Spleen (tissue), 11 donors: ENCODE data around the gene CDH13. TPM values are rescaled to one million over a fixed set of nuclear protein-coding genes. Genes with fewer than 3 reads are reported as not detected.

Experiments
- DNase-seq: peaks from one replicate; pipeline ENCODE4 v3.0.0-alpha.2; 2020
- H3K27ac ChIP-seq, 8 donors: fragments of 200-600 bp; sonication (generic) in 7 of 8; 1 replicate in 4 of 8; 2 replicates in 4 of 8; pipeline versions ENCODE4 v1.5.0 to v1.8.0; 2016 to 2021; ENCODE audit warnings: inconsistent platforms in 4 of 8, mild to moderate bottlenecking in 4 of 8, moderate library complexity in 1 of 8
- H3K27me3 ChIP-seq, 7 donors: fragments of 200-600 bp; sonication (generic) in 6 of 7; replicated peaks in 1 of 7; 1 replicate in 4 of 7; 2 replicates in 3 of 7; pipeline versions ENCODE4 v1.5.0 to v1.8.0; 2016 to 2021; ENCODE audit warnings: inconsistent platforms in 3 of 7, mild to moderate bottlenecking in 1 of 7
- H3K36me3 ChIP-seq, 6 donors: fragments of 200-600 bp; sonication (generic) in 5 of 6; 1 replicate in 4 of 6; 2 replicates in 2 of 6; pipeline versions ENCODE4 v1.5.0 to v1.8.0; 2016 to 2021; ENCODE audit warnings: inconsistent platforms in 2 of 6
- H3K4me1 ChIP-seq, 6 donors: fragments of 200-600 bp; sonication (generic) in 5 of 6; 1 replicate in 3 of 6; 2 replicates in 3 of 6; pipeline versions ENCODE4 v1.5.0 to v1.8.0; 2016 to 2021; ENCODE audit warnings: inconsistent platforms in 3 of 6
- H3K4me3 ChIP-seq, 8 donors: fragments of 200-600 bp; sonication (generic) in 7 of 8; 1 replicate in 4 of 8; 2 replicates in 4 of 8; pipeline versions ENCODE4 v1.5.0 to v1.8.0; 2016 to 2021; ENCODE audit warnings: inconsistent platforms in 4 of 8, mild to moderate bottlenecking in 4 of 8, moderate library complexity in 2 of 8
- H3K9me3 ChIP-seq, 8 donors: fragments of 200-600 bp; sonication (generic) in 7 of 8; 1 replicate in 4 of 8; 2 replicates in 4 of 8; pipeline versions ENCODE4 v1.5.0 to v1.8.0; 2016 to 2021; ENCODE audit warnings: inconsistent platforms in 4 of 8
- POLR2A ChIP-seq, 3 donors: fragments of 450-650 bp; IDR thresholded peaks; one replicate each; pipeline ENCODE4 v1.5.1; 2017; ENCODE audit warnings: antibody characterized with exemption in 3 of 3, mild to moderate bottlenecking in 1 of 3
- POLR2AphosphoS5 ChIP-seq, 3 donors: sonication (generic); formaldehyde crosslinking; IDR thresholded peaks; one replicate each; pipeline ENCODE4 v1.5.1; 2017; ENCODE audit warnings: antibody characterized with exemption in 3 of 3
- WGBS, 5 donors: extraction: QIAGEN DNeasy Blood & Tissue Kit in 3 of 5; methylation state at CpG; one replicate each; pipeline versions ENCODE4 v1.1.5 to v1.1.7; 2013 to 2018; 5-methylcytosine and 5-hydroxymethylcytosine counted together
- intact Hi-C: fragments of 100-400 bp; cut with DNase I; formaldehyde crosslinking; loops from one replicate; pipeline ENCODE4 v1.15.0; 2023; ENCODE audit warnings: low total_unique reads
- polyA plus RNA-seq, 3 donors: library from polyadenylated mRNA; stranded (reverse); fragments of 200-250 nt; gene quantifications; one replicate each; pipeline ENCODE4 v1.2.1, GENCODE V29; 2013
- total RNA-seq, 7 donors: library from RNA; depleted of rRNA in 3 of 7; stranded (reverse); fragments of >200 nt in 3 of 7; fragmentation: NEBNext Ultra II Directional in 4 of 7; extraction: Animal tissue kit (Norgen Biotek cat#: 25700) in 4 of 7; gene quantifications; one replicate each; pipeline versions ENCODE4 v1.1.0 to v1.2.1, GENCODE V29; 2016 to 2021
- TF ChIP-seq, protein P1 (sequence below), 11 experiments: fragments of 200-600 bp in 7 of 11; fragments of 450-650 bp in 4 of 11; sonication (generic) in 4 of 11; IDR thresholded peaks in 8 of 11; conservative IDR thresholded peaks in 3 of 11; 1 replicate in 7 of 11; 2 replicates in 4 of 11; pipeline versions ENCODE4 v1.4.0 to v1.8.0; 2016 to 2021; ENCODE audit warnings: antibody characterized with exemption in 11 of 11, inconsistent platforms in 4 of 11, mild to moderate bottlenecking in 1 of 11
- donor health status: healthy with polysubstance abuse.
- donor health status: DM: no; HTN: no; CAD: no; lungs with moderate emphysema.
- donor health status: DM: no; HTN: no; CAD: no.
- donor health status: Bipolar disorder and iron deficiency.
- donor health status: healthy.
- donor health status: DM: no; HTN: no; CAD: no.
- donor health status: DM: yes; HTN: yes; CAD: no.

The CDH13 gene
- total and polyA plus RNA-seq, 10 donors: 0.13 to 4.6 (median 1.1) TPM

DNA sequence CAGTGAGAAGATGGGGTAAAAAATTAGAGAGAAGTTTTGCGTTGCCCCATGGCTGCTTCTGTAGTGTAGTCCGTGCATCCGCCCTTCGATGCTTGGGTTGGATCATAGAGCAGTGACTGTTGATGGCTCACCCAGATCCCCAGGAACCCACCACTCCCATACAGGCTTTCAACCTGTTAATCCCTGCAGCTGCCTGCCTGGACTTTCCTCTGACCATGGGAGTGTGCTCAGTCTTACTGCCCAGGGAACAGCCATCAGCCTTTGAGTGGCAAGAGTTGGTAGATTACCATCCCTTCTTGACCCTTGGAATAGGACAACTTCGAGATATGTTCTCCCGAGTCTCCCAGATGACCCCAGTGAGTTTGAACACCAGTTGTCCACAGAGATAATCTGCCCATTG lies 881.5 kb downstream of the CDH13 start:
- WGBS, 5 donors: 91 to 95% (median 94%) methylated on average over 6 of the region's 6 CpGs
- DNase-seq: no peak
- intact Hi-C loops: no loop called here
- H3K36me3 ChIP-seq: no peaks in the 10 kb centered on the region
- H3K4me3 ChIP-seq: no peak overlapping the region
- no peak overlapping the region for H3K27ac ChIP-seq
- no peaks in the 10 kb centered on the region for H3K4me1 ChIP-seq
- no peaks in the 10 kb centered on the region for H3K27me3 ChIP-seq
- TF ChIP-seq POLR2AphosphoS5 (IDR thresholded peaks at IDR 0.05) (no peak), POLR2A (IDR thresholded peaks at IDR 0.05) (no peak)
- TF ChIP-seq, protein P1, sequence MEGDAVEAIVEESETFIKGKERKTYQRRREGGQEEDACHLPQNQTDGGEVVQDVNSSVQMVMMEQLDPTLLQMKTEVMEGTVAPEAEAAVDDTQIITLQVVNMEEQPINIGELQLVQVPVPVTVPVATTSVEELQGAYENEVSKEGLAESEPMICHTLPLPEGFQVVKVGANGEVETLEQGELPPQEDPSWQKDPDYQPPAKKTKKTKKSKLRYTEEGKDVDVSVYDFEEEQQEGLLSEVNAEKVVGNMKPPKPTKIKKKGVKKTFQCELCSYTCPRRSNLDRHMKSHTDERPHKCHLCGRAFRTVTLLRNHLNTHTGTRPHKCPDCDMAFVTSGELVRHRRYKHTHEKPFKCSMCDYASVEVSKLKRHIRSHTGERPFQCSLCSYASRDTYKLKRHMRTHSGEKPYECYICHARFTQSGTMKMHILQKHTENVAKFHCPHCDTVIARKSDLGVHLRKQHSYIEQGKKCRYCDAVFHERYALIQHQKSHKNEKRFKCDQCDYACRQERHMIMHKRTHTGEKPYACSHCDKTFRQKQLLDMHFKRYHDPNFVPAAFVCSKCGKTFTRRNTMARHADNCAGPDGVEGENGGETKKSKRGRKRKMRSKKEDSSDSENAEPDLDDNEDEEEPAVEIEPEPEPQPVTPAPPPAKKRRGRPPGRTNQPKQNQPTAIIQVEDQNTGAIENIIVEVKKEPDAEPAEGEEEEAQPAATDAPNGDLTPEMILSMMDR (IDR thresholded peaks at IDR 0.05 in 8 of 11, conservative IDR thresholded peaks at IDR 0.05 in 3 of 11): no peak
- H3K9me3 ChIP-seq: no peaks in the 10 kb centered on the region

- H3K27ac ChIP-seq: no peak overlapping the region
- no peak overlapping the region for H3K4me3 ChIP-seq
- no peaks in the 10 kb centered on the region for H3K9me3 ChIP-seq
- no peak for DNase-seq
- H3K36me3 ChIP-seq: no peaks in the 10 kb centered on the region
- H3K4me1 ChIP-seq: no peaks in the 10 kb centered on the region
- TF ChIP-seq, protein P1 (IDR thresholded peaks at IDR 0.05 in 8 of 11, conservative IDR thresholded peaks at IDR 0.05 in 3 of 11): no peak
- no peak for TF ChIP-seq POLR2A (IDR thresholded peaks at IDR 0.05)
- TF ChIP-seq POLR2AphosphoS5 (IDR thresholded peaks at IDR 0.05): no peak
- H3K27me3 ChIP-seq: no peaks in the 10 kb centered on the region
- intact Hi-C loops: no loop called here
These were observed 882.5 kb downstream of the CDH13 start for GRCh38 chr16:83509316-83509715.

DNA sequence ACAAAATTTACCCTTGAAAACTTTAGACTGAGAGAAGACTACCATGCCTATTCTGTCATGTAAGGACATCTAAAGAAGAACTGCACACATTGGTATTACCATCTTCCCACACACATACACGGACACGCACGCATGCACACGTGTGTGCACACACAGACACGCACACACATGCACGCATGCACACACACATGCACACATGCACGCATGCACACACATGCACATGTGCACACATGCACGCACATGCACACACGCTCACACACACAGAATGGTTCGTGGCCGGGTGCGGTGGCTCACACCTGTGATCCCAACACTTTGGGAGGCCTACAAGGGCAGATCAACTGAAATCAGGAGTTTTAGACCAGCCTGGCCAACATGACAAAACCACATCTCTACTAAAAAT lies 884.1 kb downstream of the CDH13 start:
- H3K4me1 ChIP-seq: no peaks in the 10 kb centered on the region
- no peaks in the 10 kb centered on the region for H3K9me3 ChIP-seq
- H3K4me3 ChIP-seq: no peak overlapping the region
- TF ChIP-seq POLR2AphosphoS5 (IDR thresholded peaks at IDR 0.05): no peak
- no peak for TF ChIP-seq POLR2A (IDR thresholded peaks at IDR 0.05)
- TF ChIP-seq, protein P1 (IDR thresholded peaks at IDR 0.05 in 8 of 11, conservative IDR thresholded peaks at IDR 0.05 in 3 of 11): no peak
- DNase-seq: no peak
- 91 to 95% (median 92%) methylated on average over 11 to 12 of the region's 12 CpGs for WGBS, 5 donors
- intact Hi-C loops: no loop called here
- H3K27me3 ChIP-seq: no peaks in the 10 kb centered on the region
- H3K36me3 ChIP-seq: no peaks in the 10 kb centered on the region
- no peak overlapping the region for H3K27ac ChIP-seq

- Histone ChIP-seq H3K36me3 (no peaks in the 10 kb centered on the region), H3K27me3 (no peaks in the 10 kb centered on the region), H3K4me1 (no peaks in the 10 kb centered on the region), H3K9me3 (peaks cover 0 to 19% (median 14%) of the 10 kb centered on the region in 8 donors), H3K4me3 (no peak overlapping the region), H3K27ac (no peak overlapping the region)
- no peak for DNase-seq
- 71 to 79% (median 73%) methylated on average over 8 of the region's 8 CpGs for WGBS, 5 donors
- intact Hi-C loops: no loop called here
- TF ChIP-seq POLR2A (IDR thresholded peaks at IDR 0.05) (no peak), POLR2AphosphoS5 (IDR thresholded peaks at IDR 0.05) (no peak)
- TF ChIP-seq, protein P1 (IDR thresholded peaks at IDR 0.05 in 8 of 11, conservative IDR thresholded peaks at IDR 0.05 in 3 of 11): no peak
These were observed 886.4 kb downstream of the CDH13 start for GRCh38 chr16:83513008-83513755.
